ENCODE data around the gene INSL3. TPM values are rescaled to one million over a fixed set of nuclear protein-coding genes. Genes with fewer than 3 reads are reported as not detected.

The INSL3 gene
- total RNA-seq, 1 donor from 2014 or later, result not detected

GRCh38 chr19:17795495-17795856 lies 25.8 kb downstream of the INSL3 start:
- intact Hi-C loops (cut with DNase I), result no loop called here
- Histone ChIP-seq H3K9me3 (no peaks in the 10 kb centered on the region), H3K27me3 (no peaks in the 10 kb centered on the region), H3K36me3 (no peaks in the 10 kb centered on the region), H3K4me3 (no peak overlapping the region), H3K27ac (no peak overlapping the region), H3K4me1 (no peaks in the 10 kb centered on the region)
- DNase-seq (ENCODE audit: extremely low spot score in 2 of 2), result no peak
- TF ChIP-seq CTCF (IDR thresholded peaks at IDR 0.05) (no peak), POLR2AphosphoS5 (IDR thresholded peaks at IDR 0.05; ENCODE audit: insufficient read depth in 1 of 2, low read depth in 1 of 2) (no peak)

GRCh38 chr19:17794731-17795494 lies 26.4 kb downstream of the INSL3 start, which contains the start of gene B3GNT3:
Gene B3GNT3, plus strand, starts transcription at chr19:17795138. Its CDS starts 12,670 bp downstream, at chr19:17807808.
- H3K4me3 ChIP-seq, result no peak within 1 kb of the TSS
- no peaks in the 10 kb centered on the region for H3K9me3 ChIP-seq
- no peaks in the 10 kb centered on the region for H3K36me3 ChIP-seq
- H3K4me1 ChIP-seq, result no peaks in the 10 kb centered on the region
- H3K27me3 ChIP-seq, result no peaks in the 10 kb centered on the region
- intact Hi-C loops (cut with DNase I), result no loop called here
- no peak for DNase-seq (ENCODE audit: extremely low spot score in 2 of 2)
- H3K27ac ChIP-seq, result no peak within 1 kb of the TSS
- TF ChIP-seq CTCF (IDR thresholded peaks at IDR 0.05) (no peak), POLR2AphosphoS5 (IDR thresholded peaks at IDR 0.05; ENCODE audit: insufficient read depth in 1 of 2, low read depth in 1 of 2) (peak in 1 of 2 donors; percentile 35)

- no peak for TF ChIP-seq POLR2A (IDR thresholded peaks at IDR 0.05)
- no peak for TF ChIP-seq POLR2AphosphoS5 (IDR thresholded peaks at IDR 0.05; ENCODE audit: insufficient read depth in 1 of 2, low read depth in 1 of 2)
- TF ChIP-seq CTCF (IDR thresholded peaks at IDR 0.05), result no peak
- no peaks in the 10 kb centered on the region for H3K36me3 ChIP-seq
- H3K4me1 ChIP-seq, result no peaks in the 10 kb centered on the region
- H3K27ac ChIP-seq, result no peak overlapping the region
- no peak overlapping the region for H3K4me3 ChIP-seq
- H3K27me3 ChIP-seq, result no peaks in the 10 kb centered on the region
- H3K9me3 ChIP-seq, result no peaks in the 10 kb centered on the region
- DNase-seq (ENCODE audit: extremely low spot score in 2 of 2), result no peak
- intact Hi-C loops (cut with DNase I), result no loop called here
These were observed 26.9 kb downstream of the INSL3 start for GRCh38 chr19:17794412-17794730.

GRCh38 chr19:17790059-17790780 lies 31.1 kb downstream of the INSL3 start:
- no peak for DNase-seq (ENCODE audit: extremely low spot score in 2 of 2)
- Histone ChIP-seq H3K4me3 (no peak overlapping the region), H3K36me3 (no peaks in the 10 kb centered on the region), H3K27me3 (no peaks in the 10 kb centered on the region), H3K9me3 (no peaks in the 10 kb centered on the region), H3K27ac (no peak overlapping the region), H3K4me1 (no peaks in the 10 kb centered on the region)
- TF ChIP-seq POLR2AphosphoS5 (IDR thresholded peaks at IDR 0.05; ENCODE audit: insufficient read depth in 1 of 2, low read depth in 1 of 2) (no peak), POLR2A (IDR thresholded peaks at IDR 0.05) (no peak), CTCF (IDR thresholded peaks at IDR 0.05) (no peak)
- intact Hi-C loops (cut with DNase I), result no loop called here

GRCh38 chr19:17788632-17789031 lies 32.7 kb downstream of the INSL3 start:
- Histone ChIP-seq H3K36me3 (no peaks in the 10 kb centered on the region), H3K27ac (no peak overlapping the region), H3K4me1 (no peaks in the 10 kb centered on the region), H3K9me3 (no peaks in the 10 kb centered on the region), H3K27me3 (no peaks in the 10 kb centered on the region), H3K4me3 (no peak overlapping the region)
- no peak for TF ChIP-seq CTCF (IDR thresholded peaks at IDR 0.05)
- TF ChIP-seq POLR2A (IDR thresholded peaks at IDR 0.05), result no peak
- no peak for TF ChIP-seq POLR2AphosphoS5 (IDR thresholded peaks at IDR 0.05; ENCODE audit: insufficient read depth in 1 of 2, low read depth in 1 of 2)
- intact Hi-C loops (cut with DNase I), result no loop called here
- no peak for DNase-seq (ENCODE audit: extremely low spot score in 2 of 2)
